ENCODE results near the gene MUC16.

MUC16 gene

GRCh38 chr19:9000933-9001332 lies 9.3 kb downstream of the MUC16 start:
- no peak for DNase-seq

GRCh38 chr19:8988204-8988603 lies 22.0 kb downstream of the MUC16 start:
- DNase-seq = no peak

- DNase-seq = no peak
Measured at GRCh38 chr19:8986296-8986695, 23.9 kb downstream of the MUC16 start.

- no peak for DNase-seq
Measured at GRCh38 chr19:8973501-8974091, 36.6 kb downstream of the MUC16 start.

GRCh38 chr19:8965887-8966286 lies 44.3 kb downstream of the MUC16 start:
- no peak for DNase-seq

All from NCI-H748 treated with DMSO at 0.1 percent for 48 hours (cell line).